Measurements from ENCODE around the gene ENAH.

DNA sequence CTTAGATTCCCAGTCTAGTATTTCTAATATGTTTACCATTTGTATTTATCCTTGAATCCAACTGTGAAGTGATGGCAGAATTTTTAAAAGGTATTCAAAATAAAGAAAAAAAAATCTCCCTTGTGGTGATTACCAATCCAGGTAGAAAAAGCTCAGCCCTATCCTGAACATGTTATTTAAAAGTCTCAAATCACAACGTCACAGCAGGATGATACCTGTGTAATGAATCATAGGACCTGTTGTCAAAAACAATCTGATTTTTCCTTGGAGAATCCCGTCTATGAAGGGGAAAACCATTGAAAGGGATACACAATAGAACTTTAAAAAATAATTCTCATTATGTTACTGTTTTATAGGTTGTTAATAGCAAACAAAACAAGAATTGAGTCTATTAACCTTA is 148.1 kb downstream of the ENAH start:
- TF ChIP-seq, protein P1, sequence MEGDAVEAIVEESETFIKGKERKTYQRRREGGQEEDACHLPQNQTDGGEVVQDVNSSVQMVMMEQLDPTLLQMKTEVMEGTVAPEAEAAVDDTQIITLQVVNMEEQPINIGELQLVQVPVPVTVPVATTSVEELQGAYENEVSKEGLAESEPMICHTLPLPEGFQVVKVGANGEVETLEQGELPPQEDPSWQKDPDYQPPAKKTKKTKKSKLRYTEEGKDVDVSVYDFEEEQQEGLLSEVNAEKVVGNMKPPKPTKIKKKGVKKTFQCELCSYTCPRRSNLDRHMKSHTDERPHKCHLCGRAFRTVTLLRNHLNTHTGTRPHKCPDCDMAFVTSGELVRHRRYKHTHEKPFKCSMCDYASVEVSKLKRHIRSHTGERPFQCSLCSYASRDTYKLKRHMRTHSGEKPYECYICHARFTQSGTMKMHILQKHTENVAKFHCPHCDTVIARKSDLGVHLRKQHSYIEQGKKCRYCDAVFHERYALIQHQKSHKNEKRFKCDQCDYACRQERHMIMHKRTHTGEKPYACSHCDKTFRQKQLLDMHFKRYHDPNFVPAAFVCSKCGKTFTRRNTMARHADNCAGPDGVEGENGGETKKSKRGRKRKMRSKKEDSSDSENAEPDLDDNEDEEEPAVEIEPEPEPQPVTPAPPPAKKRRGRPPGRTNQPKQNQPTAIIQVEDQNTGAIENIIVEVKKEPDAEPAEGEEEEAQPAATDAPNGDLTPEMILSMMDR (IDR thresholded peaks at IDR 0.05): no peak
- TF ChIP-seq, protein P2, sequence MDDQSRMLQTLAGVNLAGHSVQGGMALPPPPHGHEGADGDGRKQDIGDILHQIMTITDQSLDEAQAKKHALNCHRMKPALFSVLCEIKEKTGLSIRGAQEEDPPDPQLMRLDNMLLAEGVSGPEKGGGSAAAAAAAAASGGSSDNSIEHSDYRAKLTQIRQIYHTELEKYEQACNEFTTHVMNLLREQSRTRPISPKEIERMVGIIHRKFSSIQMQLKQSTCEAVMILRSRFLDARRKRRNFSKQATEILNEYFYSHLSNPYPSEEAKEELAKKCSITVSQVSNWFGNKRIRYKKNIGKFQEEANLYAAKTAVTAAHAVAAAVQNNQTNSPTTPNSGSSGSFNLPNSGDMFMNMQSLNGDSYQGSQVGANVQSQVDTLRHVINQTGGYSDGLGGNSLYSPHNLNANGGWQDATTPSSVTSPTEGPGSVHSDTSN (IDR thresholded peaks at IDR 0.05): no peak
- TF ChIP-seq GABPA (IDR thresholded peaks at IDR 0.05; ENCODE audit: low read depth) (no peak), SIN3A (IDR thresholded peaks at IDR 0.05; ENCODE audit: borderline replicate concordance, low read depth, low read length) (no peak), TCF12 (IDR thresholded peaks at IDR 0.05) (no peak), REST (IDR thresholded peaks at IDR 0.05; ENCODE audit: low read depth, low read length) (no peak), MAX (IDR thresholded peaks at IDR 0.05; ENCODE audit: low read depth) (no peak)
